ENCODE data around the gene REELD1.

The REELD1 gene

GRCh38 chr4:146229406-146229805 lies 15.1 kb downstream of the REELD1 start:
- H3K27me3 ChIP-seq (ENCODE audit: control insufficient read depth, insufficient read depth, low read length), result peaks cover 4% of the 10 kb centered on the region
- H3K4me1 ChIP-seq (ENCODE audit: control insufficient read depth, insufficient read depth, low read length), result no peaks in the 10 kb centered on the region
- H3K9ac ChIP-seq (ENCODE audit: low read depth, low read length), result no peak overlapping the region
- H3K9me3 ChIP-seq (replicated peaks; ENCODE audit: low read length), result no peaks in the 10 kb centered on the region
- no peaks in the 10 kb centered on the region for H3K36me3 ChIP-seq (ENCODE audit: insufficient read depth, low read length)
- no peak overlapping the region for H3K4me2 ChIP-seq (ENCODE audit: low read length)
- no peak overlapping the region for H3K4me3 ChIP-seq (ENCODE audit: low read length)

- Histone ChIP-seq H3K4me3 (ENCODE audit: low read length) (no peak overlapping the region), H3K27me3 (ENCODE audit: control insufficient read depth, insufficient read depth, low read length) (peaks cover 4% of the 10 kb centered on the region), H3K4me1 (ENCODE audit: control insufficient read depth, insufficient read depth, low read length) (no peaks in the 10 kb centered on the region), H3K4me2 (ENCODE audit: low read length) (no peak overlapping the region), H3K9ac (ENCODE audit: low read depth, low read length) (no peak overlapping the region), H3K9me3 (replicated peaks; ENCODE audit: low read length) (no peaks in the 10 kb centered on the region), H3K36me3 (ENCODE audit: insufficient read depth, low read length) (no peaks in the 10 kb centered on the region)
Measured at GRCh38 chr4:146232131-146232722, 17.9 kb downstream of the REELD1 start.

GRCh38 chr4:146235654-146236177 lies 21.4 kb downstream of the REELD1 start:
- no peak overlapping the region for H3K9ac ChIP-seq (ENCODE audit: low read depth, low read length)
- H3K4me2 ChIP-seq (ENCODE audit: low read length), result no peak overlapping the region
- H3K36me3 ChIP-seq (ENCODE audit: insufficient read depth, low read length), result no peaks in the 10 kb centered on the region
- no peak overlapping the region for H3K4me3 ChIP-seq (ENCODE audit: low read length)
- H3K27me3 ChIP-seq (ENCODE audit: control insufficient read depth, insufficient read depth, low read length), result no peaks in the 10 kb centered on the region
- H3K4me1 ChIP-seq (ENCODE audit: control insufficient read depth, insufficient read depth, low read length), result no peaks in the 10 kb centered on the region
- no peaks in the 10 kb centered on the region for H3K9me3 ChIP-seq (replicated peaks; ENCODE audit: low read length)

GRCh38 chr4:146236216-146236615 lies 21.9 kb downstream of the REELD1 start:
- peaks cover 5% of the 10 kb centered on the region for H3K4me1 ChIP-seq (ENCODE audit: control insufficient read depth, insufficient read depth, low read length)
- no peak overlapping the region for H3K4me2 ChIP-seq (ENCODE audit: low read length)
- H3K9ac ChIP-seq (ENCODE audit: low read depth, low read length), result no peak overlapping the region
- no peak overlapping the region for H3K4me3 ChIP-seq (ENCODE audit: low read length)
- no peaks in the 10 kb centered on the region for H3K27me3 ChIP-seq (ENCODE audit: control insufficient read depth, insufficient read depth, low read length)
- no peaks in the 10 kb centered on the region for H3K9me3 ChIP-seq (replicated peaks; ENCODE audit: low read length)
- no peaks in the 10 kb centered on the region for H3K36me3 ChIP-seq (ENCODE audit: insufficient read depth, low read length)

- H3K4me3 ChIP-seq (ENCODE audit: low read length), result no peak overlapping the region
Measured at GRCh38 chr4:146237092-146237491, 22.8 kb downstream of the REELD1 start.

GRCh38 chr4:146238107-146238506 lies 23.8 kb downstream of the REELD1 start:
- Histone ChIP-seq H3K9ac (ENCODE audit: low read depth, low read length) (no peak overlapping the region), H3K27me3 (ENCODE audit: control insufficient read depth, insufficient read depth, low read length) (no peaks in the 10 kb centered on the region), H3K4me1 (ENCODE audit: control insufficient read depth, insufficient read depth, low read length) (peaks cover 19% of the 10 kb centered on the region), H3K4me3 (ENCODE audit: low read length) (no peak overlapping the region), H3K9me3 (replicated peaks; ENCODE audit: low read length) (no peaks in the 10 kb centered on the region), H3K4me2 (ENCODE audit: low read length) (no peak overlapping the region), H3K36me3 (ENCODE audit: insufficient read depth, low read length) (no peaks in the 10 kb centered on the region)

More at GRCh38 chr4:146237092-146237491, 22.8 kb downstream of the REELD1 start:
- no peaks in the 10 kb centered on the region for H3K36me3 ChIP-seq (ENCODE audit: insufficient read depth, low read length)
- peaks cover 12% of the 10 kb centered on the region for H3K4me1 ChIP-seq (ENCODE audit: control insufficient read depth, insufficient read depth, low read length)
- H3K4me2 ChIP-seq (ENCODE audit: low read length), result no peak overlapping the region
- H3K27me3 ChIP-seq (ENCODE audit: control insufficient read depth, insufficient read depth, low read length), result no peaks in the 10 kb centered on the region
- H3K9me3 ChIP-seq (replicated peaks; ENCODE audit: low read length), result no peaks in the 10 kb centered on the region
- no peak overlapping the region for H3K9ac ChIP-seq (ENCODE audit: low read depth, low read length)

GRCh38 chr4:146243141-146243882 lies 29.0 kb downstream of the REELD1 start:
- no peak overlapping the region for H3K9ac ChIP-seq (ENCODE audit: low read depth, low read length)
- H3K27me3 ChIP-seq (ENCODE audit: control insufficient read depth, insufficient read depth, low read length), result no peaks in the 10 kb centered on the region

GRCh38 chr4:146243883-146244277 lies 29.5 kb downstream of the REELD1 start:
- Histone ChIP-seq H3K4me3 (ENCODE audit: low read length) (no peak overlapping the region), H3K9me3 (replicated peaks; ENCODE audit: low read length) (no peaks in the 10 kb centered on the region), H3K36me3 (ENCODE audit: insufficient read depth, low read length) (no peaks in the 10 kb centered on the region), H3K4me2 (ENCODE audit: low read length) (no peak overlapping the region), H3K27me3 (ENCODE audit: control insufficient read depth, insufficient read depth, low read length) (no peaks in the 10 kb centered on the region), H3K4me1 (ENCODE audit: control insufficient read depth, insufficient read depth, low read length) (peaks cover 21% of the 10 kb centered on the region), H3K9ac (ENCODE audit: low read depth, low read length) (no peak overlapping the region)

More at GRCh38 chr4:146243141-146243882, 29.0 kb downstream of the REELD1 start:
- Histone ChIP-seq H3K4me1 (ENCODE audit: control insufficient read depth, insufficient read depth, low read length) (peaks cover 21% of the 10 kb centered on the region), H3K36me3 (ENCODE audit: insufficient read depth, low read length) (no peaks in the 10 kb centered on the region), H3K4me3 (ENCODE audit: low read length) (no peak overlapping the region), H3K9me3 (replicated peaks; ENCODE audit: low read length) (no peaks in the 10 kb centered on the region), H3K4me2 (ENCODE audit: low read length) (no peak overlapping the region)

- Histone ChIP-seq H3K9me3 (replicated peaks; ENCODE audit: low read length) (no peaks in the 10 kb centered on the region), H3K36me3 (ENCODE audit: insufficient read depth, low read length) (no peaks in the 10 kb centered on the region), H3K27me3 (ENCODE audit: control insufficient read depth, insufficient read depth, low read length) (no peaks in the 10 kb centered on the region), H3K4me3 (ENCODE audit: low read length) (no peak overlapping the region), H3K9ac (ENCODE audit: low read depth, low read length) (no peak overlapping the region), H3K4me1 (ENCODE audit: control insufficient read depth, insufficient read depth, low read length) (peaks cover 21% of the 10 kb centered on the region), H3K4me2 (ENCODE audit: low read length) (no peak overlapping the region)
Measured at GRCh38 chr4:146244496-146244895, 30.2 kb downstream of the REELD1 start.

GRCh38 chr4:146245246-146245645 lies 30.9 kb downstream of the REELD1 start:
- H3K4me1 ChIP-seq (ENCODE audit: control insufficient read depth, insufficient read depth, low read length), result peaks cover 21% of the 10 kb centered on the region

GRCh38 chr4:146245850-146246249 lies 31.5 kb downstream of the REELD1 start:
- Histone ChIP-seq H3K4me3 (ENCODE audit: low read length) (no peak overlapping the region), H3K9ac (ENCODE audit: low read depth, low read length) (no peak overlapping the region), H3K27me3 (ENCODE audit: control insufficient read depth, insufficient read depth, low read length) (no peaks in the 10 kb centered on the region), H3K9me3 (replicated peaks; ENCODE audit: low read length) (no peaks in the 10 kb centered on the region), H3K4me2 (ENCODE audit: low read length) (no peak overlapping the region), H3K36me3 (ENCODE audit: insufficient read depth, low read length) (no peaks in the 10 kb centered on the region), H3K4me1 (ENCODE audit: control insufficient read depth, insufficient read depth, low read length) (peaks cover 20% of the 10 kb centered on the region)

More at GRCh38 chr4:146245246-146245645, 30.9 kb downstream of the REELD1 start:
- H3K4me2 ChIP-seq (ENCODE audit: low read length), result no peak overlapping the region
- H3K4me3 ChIP-seq (ENCODE audit: low read length), result no peak overlapping the region
- H3K9ac ChIP-seq (ENCODE audit: low read depth, low read length), result no peak overlapping the region
- no peaks in the 10 kb centered on the region for H3K27me3 ChIP-seq (ENCODE audit: control insufficient read depth, insufficient read depth, low read length)
- no peaks in the 10 kb centered on the region for H3K36me3 ChIP-seq (ENCODE audit: insufficient read depth, low read length)
- H3K9me3 ChIP-seq (replicated peaks; ENCODE audit: low read length), result no peaks in the 10 kb centered on the region

Measured in skeletal muscle satellite cell (primary cell).